Renal pelvis (tissue), 4 donors: ENCODE results near the gene DGKQ. TPM values are rescaled to one million over a fixed set of nuclear protein-coding genes. Genes with fewer than 3 reads are reported as not detected.
"Not testable (repeated sequence)": the region's sequence is repeated elsewhere in the genome, so short reads cannot be mapped to it uniquely, and the experiment has no call there.

Experiments
- DNase-seq: peaks from one replicate; pipeline ENCODE4 v3.0.0-alpha.2; 2013
- polyA plus RNA-seq, 3 donors: library from polyadenylated mRNA; unstranded; fragments of 120-200 nt; gene quantifications; one replicate each; pipeline ENCODE4 v1.2.1, GENCODE V29; 2013; ENCODE audit not compliant: insufficient read length in 3 of 3

The DGKQ gene
- polyA plus RNA-seq, 3 donors = 9.0 to 10.8 (median 9.1) TPM

DNA sequence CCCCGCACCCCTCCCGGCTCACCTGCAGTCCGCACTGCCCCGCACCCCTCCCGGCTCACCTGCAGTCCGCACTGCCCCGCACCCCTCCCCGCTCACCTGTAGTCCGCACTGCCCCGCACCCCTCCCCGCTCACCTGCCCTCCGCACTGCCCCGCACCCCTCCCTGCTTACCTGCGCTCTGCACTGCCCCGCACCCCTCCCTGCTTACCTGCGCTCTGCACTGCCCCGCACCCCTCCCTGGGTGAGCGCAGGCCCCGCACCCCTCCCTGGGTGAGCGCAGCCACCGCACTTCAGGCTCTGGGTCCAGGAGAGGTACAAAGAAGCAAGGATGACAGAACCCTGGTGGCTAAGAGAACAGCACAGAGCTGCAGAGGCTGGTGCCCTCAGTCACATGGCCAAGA, 45.8 kb downstream of the DGKQ start:
- not testable (repeated sequence) for DNase-seq

DNA sequence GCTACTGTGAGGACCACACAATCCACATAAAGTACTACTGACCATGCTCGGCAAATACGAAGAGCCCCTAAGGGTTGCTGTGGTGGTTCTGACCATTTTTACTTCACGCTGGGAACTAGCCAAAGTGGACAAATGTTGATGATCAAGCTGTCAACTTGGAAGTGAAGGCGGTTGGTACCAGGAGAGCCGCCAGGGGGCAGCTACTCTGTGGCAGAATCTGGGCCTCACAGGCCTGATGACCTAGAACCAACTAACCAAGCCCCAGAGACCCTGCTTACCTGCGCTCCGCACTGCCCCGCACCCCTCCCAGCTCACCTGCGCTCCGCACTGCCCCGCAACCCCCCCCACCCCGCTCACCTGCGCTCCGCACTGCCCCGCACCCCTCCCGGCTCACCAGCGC, 46.8 kb downstream of the DGKQ start:
- no peak for DNase-seq

DNA sequence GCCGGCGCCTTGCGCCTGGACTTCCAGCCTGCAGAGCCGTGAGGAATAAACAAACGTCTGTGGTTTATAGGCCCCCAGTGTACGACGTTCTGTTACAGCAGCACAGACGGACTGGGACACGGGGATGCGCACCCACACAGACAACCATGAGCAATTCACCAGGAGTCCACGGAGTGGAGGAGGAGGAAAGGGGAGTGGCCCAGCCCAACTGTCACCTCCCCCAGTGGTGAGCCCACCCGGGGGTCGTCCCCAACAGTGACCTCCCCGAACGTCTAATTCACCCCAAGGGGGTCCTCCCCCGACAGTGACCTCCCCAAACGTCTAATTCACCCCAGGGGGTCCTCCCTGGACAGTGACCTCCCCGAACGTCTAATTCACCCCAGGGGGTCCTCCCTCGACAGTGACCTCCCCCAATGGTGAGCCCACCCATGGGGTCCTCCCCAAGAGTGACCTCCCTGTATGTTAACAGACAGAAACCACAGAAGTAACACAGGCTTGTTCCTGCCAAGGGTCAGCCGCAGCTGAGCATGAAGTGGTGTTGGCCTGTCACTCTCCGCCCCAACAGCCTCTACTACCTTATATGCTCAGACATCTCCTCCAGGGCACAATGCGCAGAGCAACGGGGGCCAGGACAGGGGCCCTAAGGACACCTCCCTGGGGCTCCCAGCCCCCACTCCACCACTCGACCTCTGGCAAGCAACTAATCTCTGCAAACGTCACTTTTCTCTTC, 47.4 kb downstream of the DGKQ start:
- DNase-seq = no peak

DNA sequence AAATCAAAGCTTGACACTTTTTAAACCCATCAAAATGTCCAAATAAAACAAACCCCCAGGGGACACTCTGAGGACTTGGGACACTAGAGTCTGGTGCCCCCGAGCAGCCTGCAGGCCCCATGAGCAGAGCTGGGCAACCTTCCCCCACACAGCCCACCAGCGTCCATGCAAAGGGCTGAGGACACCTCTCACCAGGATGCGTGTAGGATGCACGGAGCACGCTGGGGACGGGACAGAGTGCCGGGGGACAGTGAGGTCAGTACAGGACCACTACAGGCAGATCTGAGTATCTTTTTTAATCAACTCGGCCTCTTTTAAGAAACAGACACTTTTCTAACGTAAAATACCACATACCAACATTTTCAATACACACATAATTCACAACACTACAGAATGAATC, 48.2 kb downstream of the DGKQ start:
- DNase-seq = no peak

DNA sequence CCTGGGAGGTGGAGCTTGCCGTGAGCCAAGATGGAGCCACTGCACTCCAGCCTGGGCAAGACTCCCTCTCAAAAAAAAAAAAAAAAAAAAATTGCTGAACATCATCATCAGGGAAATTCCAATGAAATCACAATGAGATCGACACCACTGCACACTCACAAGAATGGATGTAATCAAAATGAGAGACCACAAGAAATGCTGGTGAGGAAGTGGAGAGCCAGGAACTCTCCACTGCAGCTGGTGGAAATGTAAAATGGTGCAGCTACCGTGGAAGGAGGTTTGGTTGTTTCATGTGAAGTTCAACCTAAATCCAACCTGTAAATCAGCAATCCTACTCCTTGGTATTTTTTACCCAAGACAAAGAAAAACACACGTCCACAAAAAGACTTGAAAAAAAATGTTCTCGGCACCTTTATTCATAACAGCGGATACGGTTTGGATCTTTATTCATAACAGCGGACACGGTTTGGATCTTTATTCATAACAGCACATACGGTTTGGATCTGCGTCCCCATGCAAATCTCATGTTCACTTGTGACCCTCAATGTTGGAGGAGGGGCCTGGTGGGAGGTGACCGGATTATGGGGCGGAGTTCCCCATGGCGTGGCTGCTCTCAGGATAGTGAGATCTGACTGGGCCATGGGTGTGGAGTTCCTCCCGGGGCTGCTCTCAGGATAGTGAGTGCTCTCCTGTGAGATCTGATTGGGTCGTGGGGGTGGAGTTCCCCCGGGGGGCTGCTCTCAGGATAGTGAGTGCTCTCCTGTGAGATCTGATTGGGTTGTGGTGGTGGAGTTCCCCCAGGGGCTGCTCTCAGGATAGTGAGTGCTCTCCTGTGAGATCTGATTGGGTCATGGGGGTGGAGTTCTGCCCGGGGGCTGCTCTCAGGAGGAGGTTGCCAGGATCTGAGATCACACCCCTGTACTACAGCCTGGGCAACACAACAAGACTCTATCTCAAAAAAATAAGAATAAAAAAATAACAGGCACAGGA, 49.0 kb downstream of the DGKQ start:
- no peak for DNase-seq

DNA sequence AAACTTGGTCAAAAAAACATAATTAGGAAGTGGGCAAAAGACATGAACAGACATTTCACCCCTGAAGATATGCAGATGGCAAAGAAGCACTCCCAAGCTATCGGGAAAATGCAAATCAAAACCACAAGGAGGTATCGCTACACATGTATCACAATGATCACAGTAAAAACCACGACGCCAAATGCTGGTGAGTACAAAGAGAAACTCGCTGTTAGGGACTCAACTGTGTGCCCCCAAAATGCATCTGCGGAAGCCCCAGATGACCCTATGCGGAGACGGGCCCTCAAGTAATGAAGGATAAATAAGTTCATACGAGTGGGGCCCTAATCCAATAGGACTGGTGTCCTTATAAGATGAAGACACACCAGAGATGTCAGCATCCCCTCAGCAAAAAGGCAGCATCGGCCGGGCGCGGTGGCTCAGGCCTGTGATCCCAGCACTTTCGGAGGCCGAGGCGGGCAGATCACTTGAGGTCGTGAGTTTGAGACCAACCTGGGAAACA, 51.5 kb downstream of the DGKQ start:
- no peak for DNase-seq

DNA sequence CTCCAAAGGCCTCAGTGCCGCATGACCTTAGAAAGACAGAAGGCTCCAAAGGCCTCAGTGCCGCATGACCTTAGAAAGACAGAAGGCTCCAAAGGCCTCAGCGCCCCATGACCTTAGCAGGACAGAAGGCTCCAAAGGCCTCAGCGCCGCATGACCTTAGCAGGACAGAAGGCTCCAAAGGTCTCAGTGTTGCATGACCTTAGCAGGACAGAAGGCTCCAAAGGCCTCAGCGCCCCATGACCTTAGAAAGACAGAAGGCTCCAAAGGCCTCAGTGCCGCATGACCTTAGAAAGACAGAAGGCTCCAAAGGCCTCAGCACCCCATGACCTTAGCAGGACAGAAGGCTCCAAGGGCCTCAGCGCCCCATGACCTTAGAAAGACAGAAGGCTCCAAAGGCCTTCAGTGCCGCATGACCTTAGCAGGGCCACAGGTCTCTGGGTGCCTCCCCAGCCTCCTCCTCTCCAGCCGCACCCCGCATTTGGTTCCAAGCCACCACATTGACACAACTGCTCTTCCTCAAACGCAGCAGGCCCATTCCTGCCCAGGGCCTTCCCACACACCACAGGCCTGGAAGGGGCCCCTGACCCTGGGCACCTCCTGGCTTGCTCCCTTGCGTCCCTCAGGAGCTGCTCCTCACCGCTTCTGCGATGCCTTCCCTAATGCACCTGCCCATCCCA, 54.2 kb downstream of the DGKQ start:
- DNase-seq = not testable (repeated sequence)

DNA sequence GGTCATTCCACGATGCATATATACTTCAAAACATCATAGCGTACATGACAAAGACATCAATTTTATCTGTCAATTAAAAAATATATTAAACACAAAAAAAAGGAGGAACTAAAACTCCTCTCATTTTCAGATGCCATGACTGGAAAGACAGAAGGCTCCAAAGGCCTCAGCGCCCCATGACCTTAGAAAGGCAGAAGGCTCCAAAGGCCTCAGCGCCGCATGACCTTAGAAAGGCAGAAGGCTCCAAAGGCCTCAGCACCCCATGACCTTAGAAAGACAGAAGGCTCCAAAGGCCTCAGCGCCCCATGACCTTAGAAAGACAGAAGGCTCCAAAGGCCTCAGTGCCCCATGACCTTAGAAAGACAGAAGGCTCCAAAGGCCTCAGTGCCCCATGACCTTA, 54.8 kb downstream of the DGKQ start:
- DNase-seq = not testable (repeated sequence)

DNA sequence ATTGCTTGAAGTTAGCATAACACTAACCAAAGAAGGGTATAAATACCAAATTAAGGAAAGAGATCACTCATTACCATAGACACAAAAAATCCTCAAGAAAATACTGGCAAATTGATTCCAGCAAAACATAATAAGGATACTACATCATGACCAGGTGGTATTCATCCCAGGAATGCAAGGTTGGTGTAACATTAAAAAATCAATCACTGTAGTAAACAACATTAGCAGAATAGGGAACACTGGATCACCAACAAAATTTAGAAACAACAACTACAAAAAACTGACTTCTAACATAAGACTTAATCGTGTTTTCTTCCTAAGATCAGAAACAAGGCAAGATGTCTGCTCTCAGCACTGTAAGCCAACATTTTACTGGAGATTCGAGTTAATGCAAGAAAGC, 55.4 kb downstream of the DGKQ start:
- no peak for DNase-seq

DNA sequence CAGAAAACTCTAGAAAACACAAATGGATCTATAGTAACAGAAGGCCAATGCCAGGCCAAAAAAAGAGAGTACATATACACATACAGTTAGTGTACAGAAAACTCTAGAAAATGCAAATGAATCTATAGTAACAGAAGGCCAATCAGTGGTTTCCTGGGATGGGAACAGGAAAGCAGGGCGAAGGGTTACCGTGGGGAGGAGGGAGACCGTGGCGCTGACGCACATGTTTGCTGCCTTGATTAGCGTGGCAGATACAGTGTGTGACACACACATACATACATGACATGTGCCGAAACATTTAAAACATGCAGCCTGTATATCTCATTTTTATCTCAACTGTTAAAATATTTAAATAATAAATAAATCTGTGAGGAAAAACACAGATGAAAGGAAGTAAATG, 55.9 kb downstream of the DGKQ start:
- DNase-seq = no peak

DNA sequence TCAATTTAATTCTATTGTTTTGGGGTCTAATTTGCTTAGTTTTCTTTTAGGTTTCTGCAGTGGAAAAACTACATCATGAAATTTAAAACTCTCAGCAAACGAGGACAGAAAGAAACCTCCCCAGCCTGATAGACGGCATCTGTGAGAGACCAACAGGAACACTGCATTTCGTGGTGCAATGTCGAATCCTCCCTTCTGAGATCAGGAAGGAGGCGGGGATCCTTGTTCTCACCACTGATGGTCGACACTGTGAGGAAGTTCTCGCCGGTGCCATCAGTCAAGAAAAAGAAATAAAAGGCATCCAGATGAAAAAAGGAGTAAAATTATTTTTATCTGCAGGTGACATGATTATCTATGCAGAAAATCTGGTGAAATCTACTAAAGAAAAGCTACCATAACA, 57.8 kb downstream of the DGKQ start:
- peak; percentile 39 for DNase-seq

DNA sequence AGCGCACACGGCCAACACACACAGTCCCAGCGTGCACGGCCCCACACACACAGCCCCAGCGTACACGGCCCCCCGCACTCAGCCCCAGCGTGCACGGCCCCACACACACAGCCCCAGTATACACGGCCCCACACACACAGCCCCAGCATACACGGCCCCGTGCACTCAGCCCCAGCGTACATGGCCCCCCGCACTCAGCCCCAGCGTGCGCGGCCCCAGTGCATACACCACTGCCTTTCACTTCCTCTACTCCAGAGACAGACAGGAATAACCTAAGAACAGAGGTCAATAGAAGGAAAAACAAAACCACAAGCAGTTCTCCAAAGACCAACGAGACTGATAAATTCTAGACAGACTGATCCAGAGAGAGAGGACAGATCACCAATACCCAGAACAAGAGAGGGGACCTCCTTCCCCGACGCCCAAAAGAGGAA, 58.3 kb downstream of the DGKQ start:
- DNase-seq = no peak

DNA sequence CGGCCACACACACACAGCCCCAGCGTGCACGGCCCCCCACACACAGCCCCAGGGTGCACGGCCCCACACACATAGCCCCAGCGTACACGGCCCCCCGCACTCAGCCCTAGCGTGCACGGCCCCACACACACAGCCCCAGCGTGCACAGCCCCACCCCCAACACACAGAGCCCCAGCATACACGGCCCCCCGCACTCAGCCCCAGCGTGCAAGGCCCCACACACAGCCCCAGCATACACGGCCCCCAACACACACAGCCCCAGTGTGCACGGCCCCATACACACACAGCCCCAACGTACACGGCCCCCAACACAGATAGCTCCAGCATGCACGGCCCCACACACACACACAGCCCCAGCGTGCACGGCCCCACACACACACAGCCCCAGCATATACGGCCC, 58.8 kb downstream of the DGKQ start:
- DNase-seq = no peak

DNA sequence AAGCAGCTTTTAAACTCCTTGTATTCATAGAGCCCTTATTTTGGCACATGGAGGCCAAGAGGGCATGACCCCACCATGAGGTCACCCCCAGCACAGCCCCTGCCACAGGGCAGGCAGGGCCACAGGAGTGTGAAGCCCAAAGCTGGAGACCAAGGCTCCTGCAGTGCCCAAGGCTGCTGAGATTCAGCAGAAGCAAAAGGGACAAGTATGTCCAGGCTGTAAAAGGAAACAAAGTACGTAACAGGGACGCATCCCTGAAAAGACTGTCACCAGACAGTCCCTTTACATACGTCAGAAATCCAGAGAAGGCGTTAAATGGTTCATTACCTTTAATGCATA, 60.1 kb downstream of the DGKQ start:
- no peak for DNase-seq

DNA sequence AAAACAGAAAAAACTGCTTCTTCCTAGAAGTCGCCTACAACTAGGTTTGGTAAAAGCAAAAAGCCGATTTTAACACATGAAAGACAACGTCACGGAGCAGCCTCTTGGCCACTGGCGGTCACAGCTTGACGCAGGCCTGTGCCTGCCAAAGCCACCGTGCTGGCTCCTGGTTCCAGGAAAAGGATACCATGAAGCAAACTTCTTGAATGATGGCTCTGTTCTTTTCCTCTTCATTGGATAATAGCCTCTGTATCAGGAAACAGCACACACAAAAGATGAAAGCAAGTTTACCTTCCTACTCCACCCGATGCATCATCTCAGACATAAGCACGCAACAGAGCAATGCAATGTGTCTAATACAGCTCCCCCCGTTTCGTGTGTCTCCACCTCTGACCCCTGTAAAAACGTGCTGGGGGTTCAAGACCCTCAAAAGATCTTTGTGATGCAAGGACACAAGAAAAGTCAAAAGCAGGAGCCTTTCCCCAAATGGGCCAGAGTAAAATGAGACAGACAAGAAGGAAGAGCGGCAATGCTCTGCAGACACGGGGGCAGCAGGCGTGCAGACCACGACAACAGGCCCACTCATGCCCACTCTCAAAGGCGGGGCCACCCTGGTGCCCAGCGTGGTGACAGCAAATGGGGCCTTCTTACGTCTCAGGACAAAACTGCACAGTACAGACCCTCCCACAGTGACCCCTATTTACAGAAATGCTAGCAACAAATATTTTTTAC, 60.7 kb downstream of the DGKQ start:
- no peak for DNase-seq

DNA sequence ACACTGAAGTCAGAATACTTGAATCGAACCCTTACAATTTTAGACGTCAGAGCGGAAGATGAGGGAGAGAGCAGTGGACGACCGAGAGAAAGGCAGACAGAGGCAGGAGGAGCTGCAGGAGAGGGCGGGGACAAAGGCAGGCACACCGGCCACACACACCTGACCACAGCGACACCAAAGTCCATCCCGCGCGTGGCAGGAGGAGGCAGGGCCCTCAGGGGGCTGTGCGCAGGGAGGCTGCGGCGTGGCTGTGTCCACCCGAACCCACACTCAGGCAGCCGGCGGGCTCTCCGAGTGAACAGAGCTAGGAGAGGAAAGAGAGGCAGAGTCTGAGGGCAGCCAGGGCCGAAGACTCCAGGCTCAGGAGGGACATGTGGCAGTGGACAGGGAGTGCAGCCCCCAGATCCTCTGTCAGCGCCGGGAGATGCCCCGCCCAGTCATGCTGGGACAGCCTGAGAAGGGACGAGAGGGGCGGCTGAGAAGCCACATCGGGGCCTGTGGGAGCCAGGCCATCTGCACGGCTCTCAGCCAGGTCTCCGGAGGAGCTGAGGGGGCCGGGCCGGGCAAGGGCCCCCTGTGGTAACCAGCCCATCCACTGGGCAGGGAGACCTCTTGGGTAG, 61.4 kb downstream of the DGKQ start:
- DNase-seq = no peak

DNA sequence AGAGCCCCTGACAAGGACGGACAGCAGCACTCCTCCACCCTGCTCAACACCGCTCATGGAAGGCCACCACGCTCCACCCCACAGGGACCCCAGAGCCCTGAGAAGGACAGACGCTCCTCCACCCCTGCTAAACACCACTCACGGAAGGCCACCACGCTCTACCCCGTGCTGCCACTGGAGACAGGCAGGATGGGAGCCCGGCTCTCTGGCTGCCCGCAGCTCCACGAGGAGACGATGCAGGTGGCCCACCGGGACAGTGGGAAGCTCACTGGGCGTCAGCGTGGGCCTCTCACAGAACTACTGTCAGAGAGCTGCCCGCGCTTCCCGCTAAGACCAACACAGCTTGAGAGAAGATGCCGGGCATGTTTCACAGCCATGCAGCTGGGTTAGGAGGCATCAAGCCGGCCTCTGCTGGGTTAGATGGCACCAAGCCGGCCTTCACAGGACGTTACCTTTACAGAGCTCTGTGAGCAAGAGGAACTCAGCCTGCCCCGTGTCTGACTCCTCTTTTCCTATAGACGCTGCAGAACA, 62.1 kb downstream of the DGKQ start:
- no peak for DNase-seq

DNA sequence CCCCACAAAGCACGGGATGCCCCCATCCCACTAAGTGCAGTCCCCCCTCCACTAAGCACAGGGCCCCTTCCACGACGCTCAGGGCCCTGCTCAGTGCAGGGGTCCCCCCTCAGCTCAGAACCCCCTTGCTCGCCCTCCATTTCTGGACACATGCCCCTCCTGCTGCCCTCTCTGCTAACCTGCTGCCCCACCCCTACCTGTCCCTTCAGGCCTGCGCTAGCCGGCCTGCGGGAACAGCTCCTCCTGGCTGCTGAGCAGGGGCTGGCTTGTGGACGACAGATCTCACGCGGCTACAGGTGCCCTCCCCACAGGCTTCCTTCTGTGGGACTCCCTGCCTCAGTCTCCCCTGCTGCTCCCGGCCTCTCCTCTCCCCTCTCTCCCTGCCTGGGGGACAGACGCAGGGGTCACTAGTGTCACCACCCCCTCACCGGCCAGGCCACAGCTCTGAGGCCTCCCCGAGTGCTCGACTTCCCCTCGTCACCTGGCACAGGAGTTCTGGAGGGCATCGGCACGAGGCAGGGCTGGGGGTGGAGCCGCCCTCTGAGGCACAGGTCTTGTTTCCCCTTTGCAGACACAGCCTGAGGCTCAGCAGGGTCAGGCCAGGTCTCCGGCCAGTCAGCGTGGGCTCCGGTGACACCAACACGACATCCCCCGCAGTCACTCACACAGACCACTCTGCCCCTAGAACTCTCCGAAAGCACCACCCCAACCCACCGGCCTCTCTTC, 62.8 kb downstream of the DGKQ start:
- no peak for DNase-seq

DNA sequence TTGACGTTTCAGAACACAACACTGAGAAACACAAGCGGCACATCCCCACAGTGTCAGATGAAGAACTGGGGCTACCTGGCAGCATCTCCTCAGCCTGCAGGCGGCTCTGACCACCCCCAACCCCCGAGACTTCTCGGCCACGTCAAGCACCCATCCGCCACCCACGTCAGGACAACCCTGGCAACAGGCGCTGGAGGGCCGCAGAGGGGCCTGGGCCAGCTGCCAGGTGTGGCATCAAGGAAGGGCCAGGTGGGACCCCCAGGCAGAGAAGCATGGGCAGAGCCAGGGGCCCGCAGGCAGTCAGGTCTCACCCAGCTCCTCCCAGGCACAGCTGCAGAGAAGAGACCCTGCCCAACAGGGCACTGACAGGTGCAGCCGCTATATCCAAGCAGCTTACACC, 63.5 kb downstream of the DGKQ start:
- no peak for DNase-seq

DNA sequence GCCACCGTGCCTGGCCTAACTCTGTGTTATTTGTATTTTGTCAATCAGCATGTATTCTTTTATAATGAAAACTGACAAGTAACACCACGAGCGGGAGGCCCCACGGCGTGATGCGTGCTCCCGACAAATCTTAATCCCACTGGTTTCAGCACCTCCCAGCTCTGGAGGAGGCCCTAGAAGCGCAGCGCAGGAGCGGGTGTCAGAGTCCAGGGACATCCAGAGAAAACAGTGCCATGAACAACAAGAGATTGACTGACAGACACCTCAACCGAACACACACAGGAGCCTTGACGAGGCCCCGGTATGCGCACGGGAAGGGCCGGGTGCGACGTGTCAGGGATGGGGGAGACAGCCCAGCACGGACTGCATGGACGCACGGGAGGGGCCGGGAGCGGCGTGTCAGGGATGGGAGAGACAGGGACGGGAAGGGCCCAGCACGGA, 64.2 kb downstream of the DGKQ start:
- DNase-seq = no peak
